ENCODE results near the gene CHRNB2.

Gene CHRNB2

GRCh38 chr1:154575951-154576566, 8.5 kb downstream of the CHRNB2 start:
- no peak for DNase-seq (ENCODE audit: low read depth in 1 of 2, low spot score in 1 of 2)
- in situ Hi-C loops (cut with HindIII; ENCODE audit: low pct_unique_long_range_greater_than_20kb, low sequenced_read_pairs) = no loop called here

GRCh38 chr1:154577346-154578057, 9.9 kb downstream of the CHRNB2 start:
- DNase-seq (ENCODE audit: low read depth in 1 of 2, low spot score in 1 of 2) = no peak
- in situ Hi-C loops (cut with HindIII; ENCODE audit: low pct_unique_long_range_greater_than_20kb, low sequenced_read_pairs) = no loop called here
- no peak for TF ChIP-seq JUND (IDR thresholded peaks at IDR 0.05; ENCODE audit: low read depth)

More at GRCh38 chr1:154575951-154576566, 8.5 kb downstream of the CHRNB2 start:
- no peak for TF ChIP-seq JUND (IDR thresholded peaks at IDR 0.05; ENCODE audit: low read depth)

- TF ChIP-seq JUND (IDR thresholded peaks at IDR 0.05; ENCODE audit: low read depth) = no peak
- in situ Hi-C loops (cut with HindIII; ENCODE audit: low pct_unique_long_range_greater_than_20kb, low sequenced_read_pairs) = no loop called here
- no peak for DNase-seq (ENCODE audit: low read depth in 1 of 2, low spot score in 1 of 2)
Measured at GRCh38 chr1:154578058-154578418, 10.5 kb downstream of the CHRNB2 start.

GRCh38 chr1:154579374-154579773, 11.8 kb downstream of the CHRNB2 start:
- in situ Hi-C loops (cut with HindIII; ENCODE audit: low pct_unique_long_range_greater_than_20kb, low sequenced_read_pairs) = no loop called here
- no peak for TF ChIP-seq JUND (IDR thresholded peaks at IDR 0.05; ENCODE audit: low read depth)
- no peak for DNase-seq (ENCODE audit: low read depth in 1 of 2, low spot score in 1 of 2)

- no peak for TF ChIP-seq JUND (IDR thresholded peaks at IDR 0.05; ENCODE audit: low read depth)
- DNase-seq (ENCODE audit: low read depth in 1 of 2, low spot score in 1 of 2) = no peak
- in situ Hi-C loops (cut with HindIII; ENCODE audit: low pct_unique_long_range_greater_than_20kb, low sequenced_read_pairs) = no loop called here
Measured at GRCh38 chr1:154581766-154582165, 14.2 kb downstream of the CHRNB2 start.

- in situ Hi-C loops (cut with HindIII; ENCODE audit: low pct_unique_long_range_greater_than_20kb, low sequenced_read_pairs) = no loop called here
- no peak for TF ChIP-seq JUND (IDR thresholded peaks at IDR 0.05; ENCODE audit: low read depth)
- DNase-seq (ENCODE audit: low read depth in 1 of 2, low spot score in 1 of 2) = no peak
Measured at GRCh38 chr1:154582885-154583284, 15.3 kb downstream of the CHRNB2 start.

- in situ Hi-C loops (cut with HindIII; ENCODE audit: low pct_unique_long_range_greater_than_20kb, low sequenced_read_pairs) = no loop called here
- no peak for TF ChIP-seq JUND (IDR thresholded peaks at IDR 0.05; ENCODE audit: low read depth)
Measured at GRCh38 chr1:154583773-154584172, 16.2 kb downstream of the CHRNB2 start.

GRCh38 chr1:154584267-154584994, 16.9 kb downstream of the CHRNB2 start:
- in situ Hi-C loops (cut with HindIII; ENCODE audit: low pct_unique_long_range_greater_than_20kb, low sequenced_read_pairs) = no loop called here
- TF ChIP-seq JUND (IDR thresholded peaks at IDR 0.05; ENCODE audit: low read depth) = no peak
- no peak for DNase-seq (ENCODE audit: low read depth in 1 of 2, low spot score in 1 of 2)

More at GRCh38 chr1:154583773-154584172, 16.2 kb downstream of the CHRNB2 start:
- DNase-seq (ENCODE audit: low read depth in 1 of 2, low spot score in 1 of 2) = no peak

GRCh38 chr1:154586231-154586630, 18.7 kb downstream of the CHRNB2 start:
- in situ Hi-C loops (cut with HindIII; ENCODE audit: low pct_unique_long_range_greater_than_20kb, low sequenced_read_pairs) = no loop called here
- DNase-seq (ENCODE audit: low read depth in 1 of 2, low spot score in 1 of 2) = no peak
- no peak for TF ChIP-seq JUND (IDR thresholded peaks at IDR 0.05; ENCODE audit: low read depth)

GRCh38 chr1:154586641-154587040, 19.1 kb downstream of the CHRNB2 start:
- no peak for TF ChIP-seq JUND (IDR thresholded peaks at IDR 0.05; ENCODE audit: low read depth)
- DNase-seq (ENCODE audit: low read depth in 1 of 2, low spot score in 1 of 2) = no peak
- in situ Hi-C loops (cut with HindIII; ENCODE audit: low pct_unique_long_range_greater_than_20kb, low sequenced_read_pairs) = no loop called here

- in situ Hi-C loops (cut with HindIII; ENCODE audit: low pct_unique_long_range_greater_than_20kb, low sequenced_read_pairs) = no loop called here
- TF ChIP-seq JUND (IDR thresholded peaks at IDR 0.05; ENCODE audit: low read depth) = no peak
- no peak for DNase-seq (ENCODE audit: low read depth in 1 of 2, low spot score in 1 of 2)
Measured at GRCh38 chr1:154589780-154590179, 22.2 kb downstream of the CHRNB2 start.

GRCh38 chr1:154590756-154591155, 23.2 kb downstream of the CHRNB2 start:
- no peak for DNase-seq (ENCODE audit: low read depth in 1 of 2, low spot score in 1 of 2)
- no peak for TF ChIP-seq JUND (IDR thresholded peaks at IDR 0.05; ENCODE audit: low read depth)
- in situ Hi-C loops (cut with HindIII; ENCODE audit: low pct_unique_long_range_greater_than_20kb, low sequenced_read_pairs) = no loop called here

- TF ChIP-seq JUND (IDR thresholded peaks at IDR 0.05; ENCODE audit: low read depth) = no peak
- no peak for DNase-seq (ENCODE audit: low read depth in 1 of 2, low spot score in 1 of 2)
- in situ Hi-C loops (cut with HindIII; ENCODE audit: low pct_unique_long_range_greater_than_20kb, low sequenced_read_pairs) = no loop called here
Measured at GRCh38 chr1:154591206-154591605, 23.6 kb downstream of the CHRNB2 start.

All from T47D (cell line).